Panc1 (cell line): Measurements from ENCODE around the gene LARP7. TPM values are rescaled to one million over a fixed set of nuclear protein-coding genes. Genes with fewer than 3 reads are reported as not detected.
A peak's percentile ranks its signal among the peaks of the same experiment; 100 is the strongest.

Experiments
- ATAC-seq: fragments of 200-7000 bp; cut with Tn5 transposase; 2 replicates; pipeline ENCODE4 v1.9.1; 2020; ENCODE audit warnings: mild to moderate bottlenecking, moderate library complexity
- BruUV-seq: library from RNA; stranded (reverse); fragments of 400-500 nt; replicated peaks from 2 replicates; lab custom pipeline; 2021; lab: Mats Ljungman, UMichigan
- CTCF ChIA-PET: fragments of 300-600 bp; sonication (Branson Sonifier 250); formaldehyde crosslinking; loops from one replicate; lab custom pipeline; 2022; ENCODE audit warnings: antibody characterized with exemption; lab: Charles Lee
- POLR2A ChIA-PET: fragments of 300-600 bp; sonication (Branson Sonifier 250); formaldehyde crosslinking; loops from one replicate; lab custom pipeline; 2022; ENCODE audit warnings: antibody characterized with exemption; lab: Charles Lee
- DNase-seq: peaks from one replicate; pipeline ENCODE4 v3.0.0-alpha.2; 2010; ENCODE audit warnings: low read depth, low spot score
- H3K27ac ChIP-seq: 2 replicates; pipeline ENCODE4 v1.5.1; 2011; ENCODE audit warnings: mild to moderate bottlenecking, low read length, inconsistent platforms
- H3K27me3 ChIP-seq: fragments of 200-500 bp; sonication (Bioruptor generic); 2 replicates; pipeline ENCODE4 v1.6.0; 2014; ENCODE audit warnings: low read length, inconsistent platforms; ENCODE audit not compliant: control insufficient read depth, insufficient read depth
- H3K36me3 ChIP-seq: fragments of 200-500 bp; sonication (Bioruptor generic); 2 replicates; pipeline ENCODE4 v1.5.1; 2014; ENCODE audit warnings: inconsistent platforms, mild to moderate bottlenecking, low read length, moderate library complexity; ENCODE audit not compliant: control insufficient read depth, insufficient read depth
- H3K4me1 ChIP-seq: 2 replicates; pipeline ENCODE4 v1.5.1; 2011; ENCODE audit warnings: inconsistent platforms, mild to moderate bottlenecking, low read length, moderate library complexity; ENCODE audit not compliant: control insufficient read depth, insufficient read depth
- H3K4me3 ChIP-seq, 2 experiments: 2 replicates each; pipeline ENCODE4 v1.5.1; 2011 to 2012; ENCODE audit warnings: low read depth in 2 of 2, low read length in 2 of 2, mild to moderate bottlenecking in 2 of 2, inconsistent platforms in 1 of 2, moderate library complexity in 1 of 2
- H3K9me3 ChIP-seq: fragments of 200-500 bp; sonication (Bioruptor generic); 2 replicates; pipeline ENCODE4 v1.5.1; 2014; ENCODE audit warnings: low read depth, mild to moderate bottlenecking, inconsistent platforms, low read length, moderate library complexity; ENCODE audit not compliant: control insufficient read depth, insufficient read depth
- POLR2AphosphoS5 ChIP-seq: IDR thresholded peaks from 2 replicates; pipeline ENCODE4 v1.6.1; 2012; ENCODE audit warnings: mild to moderate bottlenecking, low read depth, low read length, moderate library complexity
- REST ChIP-seq, 2 experiments: IDR thresholded peaks; 2 replicates each; pipeline ENCODE4 v1.6.1; 2011 to 2012; ENCODE audit warnings: low read depth in 2 of 2, control low read depth in 1 of 2, low read length in 1 of 2, mild to moderate bottlenecking in 1 of 2, moderate library complexity in 1 of 2; ENCODE audit not compliant: insufficient read depth in 1 of 2
- SIN3A ChIP-seq: IDR thresholded peaks from 2 replicates; pipeline ENCODE4 v1.6.1; 2012; ENCODE audit warnings: low read depth, mild to moderate bottlenecking, low read length, moderate library complexity, borderline replicate concordance; ENCODE audit not compliant: insufficient read depth
- TCF7L2 ChIP-seq: IDR thresholded peaks from 2 replicates; pipeline ENCODE4 v1.6.1; 2011; ENCODE audit warnings: mild to moderate bottlenecking, low read depth, low read length, inconsistent platforms
- in situ Hi-C: cut with HindIII; loops from 2 replicates; pipeline ENCODE4 v1.10.0; 2016; ENCODE audit warnings: low sequenced_read_pairs, low pct_unique_long_range_greater_than_20kb
- intact Hi-C: fragments of 100-400 bp; cut with micrococcal nuclease; formaldehyde crosslinking; loops from one replicate; pipeline ENCODE4 v1.10.0; 2022; ENCODE audit not compliant: unreplicated experiment
- microRNA-seq: library from miRNA; unstranded; fragments of <30 nt; microRNA quantifications from one replicate; pipeline ENCODE4 v1.1.0, GENCODE V29; 2020; ENCODE audit not compliant: unreplicated experiment
- total RNA-seq: library from RNA; stranded (reverse); gene quantifications from one replicate; pipeline ENCODE4 v1.2.1, GENCODE V29; 2021; ENCODE audit not compliant: unreplicated experiment
- TF ChIP-seq, protein P1 (sequence below): fragments of 450-650 bp; IDR thresholded peaks from 2 replicates; pipeline ENCODE4 v1.5.1; 2017; ENCODE audit warnings: mild to moderate bottlenecking

Gene LARP7
- total RNA-seq, 1 experiment from 2014 or later, result 21.7 TPM

GRCh38 chr4:112706840-112707207 is 69.9 kb downstream of the LARP7 start:
- no peaks in the 10 kb centered on the region; the same call in 1 of the 2 replicates for H3K36me3 ChIP-seq
- no peaks in the 10 kb centered on the region for H3K9me3 ChIP-seq
- no peak for ATAC-seq
- ChIA-PET POLR2A (interaction anchor here (0.6 kb wide), 1 partner anchor 222 kb away, joined by 9 read pairs; no protein-coding TSS in a partner anchor), CTCF (no interaction called here)
- DNase-seq, result no peak
- no peaks in the 10 kb centered on the region for H3K4me1 ChIP-seq
- TF ChIP-seq TCF7L2 (no peak), SIN3A (no peak), REST (IDR thresholded peaks at IDR 0.05; ENCODE audit: insufficient read depth in 1 of 2, low read depth in 2 of 2, low read length in 1 of 2) (no peak), POLR2AphosphoS5 (no peak)
- TF ChIP-seq, protein P1, sequence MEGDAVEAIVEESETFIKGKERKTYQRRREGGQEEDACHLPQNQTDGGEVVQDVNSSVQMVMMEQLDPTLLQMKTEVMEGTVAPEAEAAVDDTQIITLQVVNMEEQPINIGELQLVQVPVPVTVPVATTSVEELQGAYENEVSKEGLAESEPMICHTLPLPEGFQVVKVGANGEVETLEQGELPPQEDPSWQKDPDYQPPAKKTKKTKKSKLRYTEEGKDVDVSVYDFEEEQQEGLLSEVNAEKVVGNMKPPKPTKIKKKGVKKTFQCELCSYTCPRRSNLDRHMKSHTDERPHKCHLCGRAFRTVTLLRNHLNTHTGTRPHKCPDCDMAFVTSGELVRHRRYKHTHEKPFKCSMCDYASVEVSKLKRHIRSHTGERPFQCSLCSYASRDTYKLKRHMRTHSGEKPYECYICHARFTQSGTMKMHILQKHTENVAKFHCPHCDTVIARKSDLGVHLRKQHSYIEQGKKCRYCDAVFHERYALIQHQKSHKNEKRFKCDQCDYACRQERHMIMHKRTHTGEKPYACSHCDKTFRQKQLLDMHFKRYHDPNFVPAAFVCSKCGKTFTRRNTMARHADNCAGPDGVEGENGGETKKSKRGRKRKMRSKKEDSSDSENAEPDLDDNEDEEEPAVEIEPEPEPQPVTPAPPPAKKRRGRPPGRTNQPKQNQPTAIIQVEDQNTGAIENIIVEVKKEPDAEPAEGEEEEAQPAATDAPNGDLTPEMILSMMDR, result no peak
- peak overlapping the region in 1 of 2 experiments; percentile 54; a peak in 2 of 4 replicates for H3K4me3 ChIP-seq
- H3K27ac ChIP-seq, result no peak overlapping the region
- in situ Hi-C loops, result no loop called here
- H3K27me3 ChIP-seq, result peaks cover 13% of the 10 kb centered on the region
- intact Hi-C loops, result no loop called here
- BruUV-seq, result no TSS peak

Small RNAs within 50 kb of the gene (microRNA-seq; reads per million reads assigned to microRNA genes)
- gene MIR302A (2.9 reads per million), gene MIR302B (3.8 reads per million, percentile 8 among the genes with 10 or more reads in this experiment), gene MIR302C (not detected), gene MIR302D (1.9 reads per million), gene MIR367 (not detected)

Other genes with a start within 250 kb of the LARP7 start
- gene NEUROG2, start 121.0 kb upstream of the LARP7 start, total RNA-seq, result not detected
- gene ZGRF1, start 234 bp upstream of the LARP7 start, total RNA-seq, result 7.4 TPM